Upper lobe of right lung (tissue), 1 donor: Measurements from ENCODE around the gene TP53I3. TPM values are rescaled to one million over a fixed set of nuclear protein-coding genes. Genes with fewer than 3 reads are reported as not detected.

ENCODE experiments used
- ATAC-seq: fragments of 200-7000 bp; cut with Tn5 transposase; one replicate; pipeline ENCODE4 v1.9.1; 2020; ENCODE audit warnings: mild to moderate bottlenecking, moderate library complexity
- DNase-seq: peaks from one replicate; pipeline ENCODE4 v3.0.0-alpha.2; 2020
- H3K27ac ChIP-seq: fragments of 200-600 bp; one replicate; pipeline ENCODE4 v1.8.0; 2022
- H3K27me3 ChIP-seq: fragments of 200-600 bp; one replicate; pipeline ENCODE4 v1.8.0; 2022; ENCODE audit warnings: mild to moderate bottlenecking
- H3K36me3 ChIP-seq: fragments of 200-600 bp; one replicate; pipeline ENCODE4 v1.8.0; 2022
- H3K4me1 ChIP-seq: fragments of 200-600 bp; one replicate; pipeline ENCODE4 v1.8.0; 2022
- H3K4me3 ChIP-seq: fragments of 200-600 bp; one replicate; pipeline ENCODE4 v1.8.0; 2022; ENCODE audit warnings: mild to moderate bottlenecking
- H3K9me3 ChIP-seq: fragments of 200-600 bp; one replicate; pipeline ENCODE4 v1.8.0; 2022
- intact Hi-C: fragments of 100-400 bp; cut with DNase I; formaldehyde crosslinking; loops from one replicate; pipeline ENCODE4 v1.11.0; 2022
- total RNA-seq: library from RNA; stranded (reverse); fragmentation: NEBNext Ultra II Directional; extraction: Animal tissue kit (Norgen Biotek cat#: 25700); gene quantifications from one replicate; pipeline ENCODE4 v1.2.1, GENCODE V29; 2021
- TF ChIP-seq, protein P1 (sequence below): fragments of 200-600 bp; IDR thresholded peaks from one replicate; pipeline ENCODE4 v1.8.0; 2022; ENCODE audit warnings: antibody characterized with exemption
- donor health status: DM: no; HTN: yes; CAD: no; lungs with severe emphysema.

TP53I3 gene
- total RNA-seq, 1 donor from 2014 or later: 44.3 TPM

DNA sequence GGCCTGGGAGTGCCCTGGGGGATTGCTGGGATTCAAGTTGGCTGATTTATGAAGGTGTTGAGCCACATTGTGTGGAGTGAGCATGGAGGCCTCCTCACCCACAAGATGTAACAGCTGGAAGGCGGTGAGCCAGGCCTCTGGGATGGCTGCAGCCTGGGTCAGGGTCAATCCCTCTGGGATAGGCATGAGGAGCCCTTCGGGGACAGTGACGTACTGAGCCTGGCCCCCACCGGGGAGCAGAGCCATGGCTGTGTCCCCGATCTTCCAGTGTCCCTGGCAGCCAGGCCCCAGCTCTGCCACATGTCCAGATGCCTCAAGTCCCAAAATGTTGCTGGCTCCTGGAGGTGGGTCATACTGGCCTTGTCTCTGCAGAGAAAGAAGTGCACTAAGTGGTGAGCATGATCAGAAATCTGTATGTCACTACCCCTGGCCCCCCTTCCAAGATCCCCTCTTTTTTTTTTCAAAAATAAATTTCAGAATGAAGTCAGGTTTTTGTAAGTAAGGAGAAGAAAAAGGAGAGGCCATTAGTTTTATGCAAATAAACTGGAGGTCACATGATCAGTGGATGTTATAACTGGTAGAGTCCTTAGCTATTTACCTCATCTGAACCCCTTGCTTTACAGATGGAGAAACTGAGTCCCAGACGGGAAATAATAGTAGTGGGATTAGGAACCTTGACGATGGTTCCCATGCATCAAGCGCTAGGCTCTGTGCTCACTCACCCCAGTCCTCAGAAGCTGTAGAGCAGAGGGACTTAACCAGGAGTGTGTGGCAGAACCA lies 1.7 kb downstream of the TP53I3 start:
- H3K4me1 ChIP-seq: peaks cover 23% of the 10 kb centered on the region
- no peak for ATAC-seq
- peak overlapping the region; percentile 63 for H3K4me3 ChIP-seq
- intact Hi-C loops: no loop called here
- no peak for DNase-seq
- H3K9me3 ChIP-seq: no peaks in the 10 kb centered on the region
- peaks cover 37% of the 10 kb centered on the region for H3K36me3 ChIP-seq
- peak overlapping the region; percentile 92 for H3K27ac ChIP-seq
- TF ChIP-seq, protein P1, sequence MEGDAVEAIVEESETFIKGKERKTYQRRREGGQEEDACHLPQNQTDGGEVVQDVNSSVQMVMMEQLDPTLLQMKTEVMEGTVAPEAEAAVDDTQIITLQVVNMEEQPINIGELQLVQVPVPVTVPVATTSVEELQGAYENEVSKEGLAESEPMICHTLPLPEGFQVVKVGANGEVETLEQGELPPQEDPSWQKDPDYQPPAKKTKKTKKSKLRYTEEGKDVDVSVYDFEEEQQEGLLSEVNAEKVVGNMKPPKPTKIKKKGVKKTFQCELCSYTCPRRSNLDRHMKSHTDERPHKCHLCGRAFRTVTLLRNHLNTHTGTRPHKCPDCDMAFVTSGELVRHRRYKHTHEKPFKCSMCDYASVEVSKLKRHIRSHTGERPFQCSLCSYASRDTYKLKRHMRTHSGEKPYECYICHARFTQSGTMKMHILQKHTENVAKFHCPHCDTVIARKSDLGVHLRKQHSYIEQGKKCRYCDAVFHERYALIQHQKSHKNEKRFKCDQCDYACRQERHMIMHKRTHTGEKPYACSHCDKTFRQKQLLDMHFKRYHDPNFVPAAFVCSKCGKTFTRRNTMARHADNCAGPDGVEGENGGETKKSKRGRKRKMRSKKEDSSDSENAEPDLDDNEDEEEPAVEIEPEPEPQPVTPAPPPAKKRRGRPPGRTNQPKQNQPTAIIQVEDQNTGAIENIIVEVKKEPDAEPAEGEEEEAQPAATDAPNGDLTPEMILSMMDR: no peak
- no peaks in the 10 kb centered on the region for H3K27me3 ChIP-seq

DNA sequence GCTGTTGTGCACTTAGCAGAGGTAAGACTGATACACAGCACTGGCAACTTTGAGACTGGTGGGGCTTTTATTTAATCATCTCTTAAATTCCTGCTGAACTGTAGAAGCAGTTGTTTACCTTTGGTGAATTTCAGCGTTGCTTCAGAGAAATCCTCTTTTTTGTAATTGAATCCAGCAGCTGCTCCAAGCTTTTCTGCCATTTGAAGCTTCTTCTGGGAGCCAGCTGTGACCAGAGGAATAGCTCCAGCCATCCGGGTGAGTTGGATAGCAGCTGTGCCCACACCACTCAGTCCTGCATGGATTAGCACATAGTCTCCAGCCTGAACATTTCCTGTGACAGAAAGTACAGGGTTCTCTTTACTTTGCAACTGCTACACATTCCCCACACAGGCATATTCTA lies 3.9 kb downstream of the TP53I3 start:
- Histone ChIP-seq H3K27ac (no peak overlapping the region), H3K36me3 (peaks cover 28% of the 10 kb centered on the region), H3K4me3 (no peak overlapping the region), H3K9me3 (no peaks in the 10 kb centered on the region), H3K4me1 (peaks cover 30% of the 10 kb centered on the region), H3K27me3 (no peaks in the 10 kb centered on the region)
- TF ChIP-seq, protein P1: no peak
- ATAC-seq: no peak
- DNase-seq: no peak
- intact Hi-C loops: no loop called here

DNA sequence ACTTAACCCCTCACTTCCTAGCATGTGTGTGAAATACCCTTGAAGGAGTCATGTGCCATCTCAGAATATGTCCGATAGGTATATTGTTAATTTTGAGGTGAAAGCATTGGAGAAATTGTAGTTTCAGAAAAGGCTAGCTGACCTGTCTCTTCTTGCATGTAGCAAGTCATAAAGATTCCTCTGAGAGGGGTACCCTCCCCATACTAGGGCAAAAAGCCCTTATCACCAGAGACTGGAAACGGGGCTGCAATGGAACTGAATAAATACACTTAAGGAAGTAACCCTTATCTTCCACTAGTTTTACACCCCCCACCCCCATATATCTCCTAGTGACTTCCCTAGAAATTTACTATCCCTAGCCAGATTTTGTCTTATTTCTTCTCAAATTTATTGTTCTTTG lies 6.8 kb downstream of the TP53I3 start:
- peak overlapping the region; percentile 91 for H3K27ac ChIP-seq
- intact Hi-C loops: no loop called here
- H3K36me3 ChIP-seq: peaks cover 41% of the 10 kb centered on the region

DNA sequence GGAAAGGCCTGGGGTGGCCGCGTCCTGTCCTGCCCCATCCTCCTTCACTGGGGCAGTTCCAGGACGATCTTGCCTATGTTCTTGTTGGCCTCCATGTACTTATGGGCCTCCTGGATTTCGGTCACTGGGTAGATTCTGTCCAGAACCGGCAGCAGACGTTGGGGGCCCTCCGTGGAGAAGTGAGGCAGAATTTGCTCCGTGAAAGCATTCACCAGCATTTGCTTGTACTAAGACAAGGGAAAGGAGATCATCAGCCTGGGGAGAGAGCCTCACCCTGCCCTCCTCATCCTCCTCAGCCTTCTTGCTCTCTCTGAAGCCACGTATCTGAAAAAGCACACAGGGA lies 7.1 kb downstream of the TP53I3 start:
- Histone ChIP-seq H3K4me1 (peaks cover 24% of the 10 kb centered on the region), H3K4me3 (peak overlapping the region; percentile 84), H3K36me3 (peaks cover 41% of the 10 kb centered on the region), H3K27me3 (no peaks in the 10 kb centered on the region), H3K9me3 (no peaks in the 10 kb centered on the region), H3K27ac (peak overlapping the region; percentile 91)
- ATAC-seq: no peak
- DNase-seq: no peak
- TF ChIP-seq, protein P1: no peak
- intact Hi-C loops: no loop called here

More for the DNA sequence above, 6.8 kb downstream of the TP53I3 start:
- H3K4me3 ChIP-seq: peak overlapping the region; percentile 84
- H3K9me3 ChIP-seq: no peaks in the 10 kb centered on the region
- TF ChIP-seq, protein P1: no peak
- DNase-seq (no peak), ATAC-seq (no peak)
- H3K4me1 ChIP-seq: peaks cover 28% of the 10 kb centered on the region
- H3K27me3 ChIP-seq: no peaks in the 10 kb centered on the region

DNA sequence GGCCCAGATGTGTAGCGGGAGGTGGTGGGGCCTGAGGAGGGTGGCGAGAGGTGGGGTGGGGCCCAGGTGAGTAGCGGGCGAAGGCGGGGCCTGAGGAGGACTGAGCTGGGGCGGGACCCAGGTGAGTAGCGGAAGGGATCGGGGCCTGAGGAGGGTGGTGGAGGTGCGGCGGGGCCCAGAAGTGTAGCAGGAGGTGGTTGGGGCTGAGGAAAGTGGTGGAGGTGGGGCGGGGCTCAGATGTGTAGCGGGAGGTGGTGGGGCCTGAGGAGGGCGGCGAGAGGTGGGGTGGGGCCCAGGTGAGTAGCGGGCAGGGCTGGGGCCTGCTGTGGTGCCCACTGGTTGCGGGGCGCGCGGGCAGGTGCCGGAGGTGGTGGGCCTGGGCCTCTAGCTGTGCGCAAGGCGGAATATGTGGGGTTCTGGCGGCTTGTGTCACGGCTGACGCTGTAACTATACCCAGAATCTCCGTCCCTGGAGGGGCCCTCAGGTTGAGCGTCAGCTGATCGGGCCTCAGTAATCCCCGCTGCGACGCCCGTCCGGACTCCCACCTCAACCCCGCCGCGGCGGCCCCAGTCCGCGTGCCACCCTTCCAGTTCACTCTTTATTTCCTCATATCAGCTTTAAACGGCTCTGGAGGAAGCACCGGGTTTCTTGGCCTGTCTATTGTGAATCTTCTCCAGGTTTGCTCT lies 7.6 kb downstream of the TP53I3 start:
- Histone ChIP-seq H3K27me3 (no peaks in the 10 kb centered on the region), H3K4me3 (peak overlapping the region; percentile 84), H3K9me3 (no peaks in the 10 kb centered on the region), H3K27ac (peak overlapping the region; percentile 91), H3K4me1 (peaks cover 19% of the 10 kb centered on the region), H3K36me3 (peaks cover 40% of the 10 kb centered on the region)
- ATAC-seq (no peak), DNase-seq (no peak)
- TF ChIP-seq, protein P1: no peak
- intact Hi-C loops: no loop called here
